Chondrocyte (in vitro differentiated cells): Measurements from ENCODE around the gene DPH7. TPM values are rescaled to one million over a fixed set of nuclear protein-coding genes. Genes with fewer than 3 reads are reported as not detected.

Source experiments
- DNase-seq: peaks from one replicate; pipeline ENCODE4 v3.0.0; 2021; ENCODE audit warnings: mixed read lengths, low spot score
- H3K27ac Mint-ChIP-seq: one replicate; pipeline ENCODE4 v1.8.0; 2021; ENCODE audit warnings: mild to moderate bottlenecking, moderate library complexity, mixed read lengths; ENCODE audit not compliant: unreplicated experiment
- H3K27me3 Mint-ChIP-seq: 2 replicates; pipeline ENCODE4 v1.8.0; 2021; ENCODE audit warnings: low read depth, mixed read lengths
- H3K36me3 Mint-ChIP-seq: 2 replicates; pipeline ENCODE4 v1.8.0; 2021; ENCODE audit warnings: low read depth, mixed read lengths
- H3K4me1 Mint-ChIP-seq: 2 replicates; pipeline ENCODE4 v1.8.0; 2021; ENCODE audit warnings: low read depth, mild to moderate bottlenecking, mixed read lengths
- H3K4me3 Mint-ChIP-seq: one replicate; pipeline ENCODE4 v1.8.0; 2021; ENCODE audit warnings: mild to moderate bottlenecking, moderate library complexity, mixed read lengths; ENCODE audit not compliant: unreplicated experiment
- H3K9me3 Mint-ChIP-seq: 2 replicates; pipeline ENCODE4 v1.8.0; 2021; ENCODE audit warnings: low read depth, mixed read lengths
- CTCF ChIP-seq: fragments of 200-600 bp; sonication (generic); IDR thresholded peaks from 2 replicates; pipeline ENCODE4 v1.5.0; 2021; ENCODE audit warnings: antibody characterized with exemption, mild to moderate bottlenecking, moderate library complexity
- total RNA-seq: library from RNA; stranded (reverse); gene quantifications from 3 replicates; pipeline ENCODE4 v1.2.1, GENCODE V29; 2021

DPH7 gene
- total RNA-seq, 1 donor from 2014 or later: 27.9 TPM

- H3K36me3 Mint-ChIP-seq: no peaks in the 10 kb centered on the region
- no peak for TF ChIP-seq CTCF
- H3K27ac Mint-ChIP-seq: no peak overlapping the region
- H3K4me3 Mint-ChIP-seq: no peak overlapping the region
- H3K9me3 Mint-ChIP-seq: no peaks in the 10 kb centered on the region
- no peaks in the 10 kb centered on the region for H3K27me3 Mint-ChIP-seq
- no peak for DNase-seq
- H3K4me1 Mint-ChIP-seq: peaks cover 5% of the 10 kb centered on the region
Observed at GRCh38 chr9:137593176-137593575, 14.5 kb upstream of the DPH7 start.

- TF ChIP-seq CTCF: no peak
- H3K4me1 Mint-ChIP-seq: peaks cover 9% of the 10 kb centered on the region
- DNase-seq: no peak
- no peaks in the 10 kb centered on the region for H3K27me3 Mint-ChIP-seq
- H3K36me3 Mint-ChIP-seq: peaks cover 3% of the 10 kb centered on the region
- H3K27ac Mint-ChIP-seq: no peak overlapping the region
- H3K9me3 Mint-ChIP-seq: no peaks in the 10 kb centered on the region
- no peak overlapping the region for H3K4me3 Mint-ChIP-seq
Observed at GRCh38 chr9:137592767-137593166, 14.0 kb upstream of the DPH7 start.

- Mint-ChIP-seq H3K4me1 (peaks cover 9% of the 10 kb centered on the region), H3K36me3 (peaks cover 10% of the 10 kb centered on the region), H3K9me3 (no peaks in the 10 kb centered on the region), H3K4me3 (peak within 1 kb of the TSS; percentile 91), H3K27me3 (no peaks in the 10 kb centered on the region), H3K27ac (peak within 1 kb of the TSS; percentile 92)
- peak; percentile 18 for TF ChIP-seq CTCF
- DNase-seq: no peak
Observed at GRCh38 chr9:137590469-137591383, 12.0 kb upstream of the DPH7 start, which contains the start of gene ZMYND19. TSS of gene ZMYND19 (minus strand) at chr9:137590512. CDS start at chr9:137590263, 249 bp downstream.

GRCh38 chr9:137590123-137590468 is 11.4 kb upstream of the DPH7 start:
- no peak for DNase-seq
- peaks cover 9% of the 10 kb centered on the region for H3K4me1 Mint-ChIP-seq
- no peak overlapping the region for H3K27ac Mint-ChIP-seq
- H3K4me3 Mint-ChIP-seq: no peak overlapping the region
- peaks cover 10% of the 10 kb centered on the region for H3K36me3 Mint-ChIP-seq
- TF ChIP-seq CTCF: no peak
- H3K9me3 Mint-ChIP-seq: no peaks in the 10 kb centered on the region
- no peaks in the 10 kb centered on the region for H3K27me3 Mint-ChIP-seq

GRCh38 chr9:137589441-137590122 is 10.9 kb upstream of the DPH7 start:
- no peaks in the 10 kb centered on the region for H3K9me3 Mint-ChIP-seq
- TF ChIP-seq CTCF: no peak
- H3K27ac Mint-ChIP-seq: peak overlapping the region; percentile 61
- no peak for DNase-seq
- H3K4me1 Mint-ChIP-seq: peaks cover 9% of the 10 kb centered on the region
- H3K36me3 Mint-ChIP-seq: peaks cover 10% of the 10 kb centered on the region
- H3K4me3 Mint-ChIP-seq: peak overlapping the region; percentile 77
- no peaks in the 10 kb centered on the region for H3K27me3 Mint-ChIP-seq
